Heart left ventricle (tissue), 13 donors: ENCODE data around the gene NEDD4L.

Source experiments
- CTCF ChIP-seq, 12 donors: fragments of 200-600 bp; sonication (generic) in 4 of 12; IDR thresholded peaks; one replicate each; pipeline versions ENCODE4 v1.5.0 to v1.8.0; 2018 to 2022; ENCODE audit warnings: antibody characterized with exemption in 12 of 12, mild to moderate bottlenecking in 5 of 12
- POLR2A ChIP-seq, 2 donors: fragments of 450-650 bp; IDR thresholded peaks; one replicate each; pipeline ENCODE4 v1.6.1; 2017; ENCODE audit warnings: antibody characterized with exemption in 2 of 2, mild to moderate bottlenecking in 2 of 2, moderate library complexity in 2 of 2
- donor health status: ischemic (EF 13 %, LVEDD 7.1; RV severe dilation, severe dysfunction).
- donor health status: DM: no; HTN: yes; CAD: no.
- donor health status: DM: no; HTN: no; CAD: no.
- donor health status: ischemic (EF 25% LVEDD 6.9; RV normal size, moderate dysfunction).
- donor health status: ischemic (EF 25% LVEDD 5.7; RV mildly dilated, moderate dysfunction).
- donor health status: ischemic (EF 35%, LVEDD 5.7; RV mildly dilated, moderate dysfunction).
- donor health status: nonischemic (EF 11% LVEDD 7.7; RV severe dilation, severe dysfunction).
- donor health status: DM: yes; HTN: yes; CAD: no.
- donor health status: PGD.
- donor health status: ischemic (EF 29% LVEDD 5.4; RV normal size, mild dysfunction).
- donor health status: nonischemic (EF 23%, LVEDD 6.1; RV moderate dilation, normal function).

- TF ChIP-seq CTCF (IDR thresholded peaks at IDR 0.05) (no peak), POLR2A (IDR thresholded peaks at IDR 0.05) (no peak)
Measured at GRCh38 chr18:58275176-58275575, 231.2 kb downstream of the NEDD4L start.
